Lower lobe of right lung (tissue), 2 donors: ENCODE results near the gene BABAM2. TPM values are rescaled to one million over a fixed set of nuclear protein-coding genes. Genes with fewer than 3 reads are reported as not detected.
A peak's percentile ranks its signal among the peaks of the same experiment; 100 is the strongest.

ENCODE experiments used
- ATAC-seq, 2 donors: fragments of 200-7000 bp; cut with Tn5 transposase; one replicate each; pipeline ENCODE4 v1.9.1; 2020 to 2022; ENCODE audit warnings: mild to moderate bottlenecking in 2 of 2, moderate library complexity in 2 of 2
- DNase-seq: peaks from one replicate; pipeline ENCODE4 v3.0.0-alpha.2; 2020
- H3K27ac ChIP-seq: fragments of 200-600 bp; one replicate; pipeline ENCODE4 v1.8.0; 2022
- H3K27me3 ChIP-seq: fragments of 200-600 bp; one replicate; pipeline ENCODE4 v1.8.0; 2022; ENCODE audit warnings: low read depth
- H3K36me3 ChIP-seq: fragments of 200-600 bp; one replicate; pipeline ENCODE4 v1.8.0; 2022; ENCODE audit warnings: mild to moderate bottlenecking
- H3K4me1 ChIP-seq: fragments of 200-600 bp; one replicate; pipeline ENCODE4 v1.8.0; 2022
- H3K4me3 ChIP-seq: fragments of 200-600 bp; one replicate; pipeline ENCODE4 v1.8.0; 2022; ENCODE audit warnings: mild to moderate bottlenecking
- H3K9me3 ChIP-seq: fragments of 200-600 bp; one replicate; pipeline ENCODE4 v1.8.0; 2022
- intact Hi-C: fragments of 100-400 bp; cut with DNase I; formaldehyde crosslinking; loops from one replicate; pipeline ENCODE4 v1.11.0; 2022
- total RNA-seq: library from RNA; stranded (reverse); fragmentation: NEBNext Ultra II Directional; extraction: Animal tissue kit (Norgen Biotek cat#: 25700); gene quantifications from one replicate; pipeline ENCODE4 v1.2.1, GENCODE V29; 2021
- TF ChIP-seq, protein P1 (sequence below): fragments of 200-600 bp; IDR thresholded peaks from one replicate; pipeline ENCODE4 v1.8.0; 2022; ENCODE audit warnings: antibody characterized with exemption, mild to moderate bottlenecking
- donor health status: DM: no; HTN: yes; CAD: no; lungs with severe emphysema.

Gene BABAM2
- total RNA-seq, 1 donor from 2014 or later, result 39.5 TPM

DNA sequence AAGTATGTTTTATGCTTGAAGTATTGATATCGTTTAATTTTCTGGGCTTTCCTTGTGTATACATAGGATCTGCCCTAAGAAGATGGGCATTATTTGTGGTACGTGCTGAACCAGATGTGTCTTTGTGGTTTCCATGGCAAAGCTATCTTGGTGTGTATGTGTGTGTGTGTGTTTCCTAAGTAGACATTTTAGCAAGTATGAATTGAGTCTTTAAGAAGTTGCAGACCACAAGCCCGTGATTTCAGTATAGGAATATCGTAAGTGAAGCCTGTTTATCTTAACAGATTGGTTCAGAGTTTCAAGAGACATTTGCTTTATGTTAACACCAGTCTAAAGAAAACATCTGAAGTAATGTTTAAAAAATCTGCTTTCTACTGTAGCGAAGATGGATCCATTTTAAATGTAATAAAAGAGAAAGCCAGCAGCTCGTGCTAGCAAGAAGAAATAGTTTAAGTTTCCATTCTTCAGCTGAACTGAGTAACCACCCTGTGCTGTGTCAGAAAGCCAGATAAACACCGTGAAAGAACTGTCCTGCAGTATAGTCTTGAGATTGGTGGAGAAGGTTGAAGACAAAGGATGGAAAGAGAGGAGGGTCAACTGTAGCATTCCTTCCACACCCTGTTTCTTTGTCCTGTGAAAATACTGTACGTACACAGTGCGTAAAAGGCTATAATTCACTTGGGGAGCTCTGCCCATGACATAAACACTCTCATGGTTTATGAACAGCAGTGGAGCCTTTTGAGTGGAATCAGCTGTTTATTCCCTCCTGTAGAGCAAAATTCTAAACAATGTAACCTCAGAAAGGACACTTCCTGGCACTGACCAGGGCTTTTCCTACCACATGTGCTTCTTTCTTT is 410.2 kb downstream of the BABAM2 start:
- Histone ChIP-seq H3K36me3 (no peaks in the 10 kb centered on the region), H3K27ac (no peak overlapping the region), H3K9me3 (peaks cover 8% of the 10 kb centered on the region), H3K4me3 (no peak overlapping the region), H3K4me1 (peaks cover 4% of the 10 kb centered on the region), H3K27me3 (no peaks in the 10 kb centered on the region)
- TF ChIP-seq, protein P1, sequence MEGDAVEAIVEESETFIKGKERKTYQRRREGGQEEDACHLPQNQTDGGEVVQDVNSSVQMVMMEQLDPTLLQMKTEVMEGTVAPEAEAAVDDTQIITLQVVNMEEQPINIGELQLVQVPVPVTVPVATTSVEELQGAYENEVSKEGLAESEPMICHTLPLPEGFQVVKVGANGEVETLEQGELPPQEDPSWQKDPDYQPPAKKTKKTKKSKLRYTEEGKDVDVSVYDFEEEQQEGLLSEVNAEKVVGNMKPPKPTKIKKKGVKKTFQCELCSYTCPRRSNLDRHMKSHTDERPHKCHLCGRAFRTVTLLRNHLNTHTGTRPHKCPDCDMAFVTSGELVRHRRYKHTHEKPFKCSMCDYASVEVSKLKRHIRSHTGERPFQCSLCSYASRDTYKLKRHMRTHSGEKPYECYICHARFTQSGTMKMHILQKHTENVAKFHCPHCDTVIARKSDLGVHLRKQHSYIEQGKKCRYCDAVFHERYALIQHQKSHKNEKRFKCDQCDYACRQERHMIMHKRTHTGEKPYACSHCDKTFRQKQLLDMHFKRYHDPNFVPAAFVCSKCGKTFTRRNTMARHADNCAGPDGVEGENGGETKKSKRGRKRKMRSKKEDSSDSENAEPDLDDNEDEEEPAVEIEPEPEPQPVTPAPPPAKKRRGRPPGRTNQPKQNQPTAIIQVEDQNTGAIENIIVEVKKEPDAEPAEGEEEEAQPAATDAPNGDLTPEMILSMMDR, result no peak
- DNase-seq, result no peak
- peak in 1 of 2 donors; percentile 32 for ATAC-seq
- intact Hi-C loops, result no loop called here

DNA sequence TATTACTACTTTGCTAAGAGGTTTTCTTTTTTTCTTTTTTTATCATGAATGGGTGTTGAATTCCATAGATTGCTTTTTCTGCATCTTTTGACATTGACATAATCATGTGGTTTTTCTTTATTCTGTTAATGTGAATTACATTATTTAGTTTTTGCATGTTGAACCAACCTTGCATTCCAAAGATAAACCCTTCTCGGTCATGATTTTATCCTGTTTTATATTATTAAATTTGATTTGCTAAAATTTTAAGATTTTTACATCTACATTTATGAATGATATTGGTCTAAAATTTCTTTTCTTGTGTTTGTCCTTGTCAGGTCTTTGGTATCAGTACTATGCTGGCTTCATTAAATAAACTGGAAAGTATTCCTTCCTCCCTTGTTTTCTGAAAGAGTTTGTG is 414.7 kb downstream of the BABAM2 start:
- TF ChIP-seq, protein P1, result no peak
- DNase-seq, result no peak
- ATAC-seq, result no peak
- H3K9me3 ChIP-seq, result peaks cover 8% of the 10 kb centered on the region
- no peaks in the 10 kb centered on the region for H3K27me3 ChIP-seq
- H3K4me1 ChIP-seq, result peaks cover 4% of the 10 kb centered on the region
- H3K27ac ChIP-seq, result no peak overlapping the region
- no peak overlapping the region for H3K4me3 ChIP-seq
- intact Hi-C loops, result no loop called here
- H3K36me3 ChIP-seq, result peaks cover 2% of the 10 kb centered on the region

DNA sequence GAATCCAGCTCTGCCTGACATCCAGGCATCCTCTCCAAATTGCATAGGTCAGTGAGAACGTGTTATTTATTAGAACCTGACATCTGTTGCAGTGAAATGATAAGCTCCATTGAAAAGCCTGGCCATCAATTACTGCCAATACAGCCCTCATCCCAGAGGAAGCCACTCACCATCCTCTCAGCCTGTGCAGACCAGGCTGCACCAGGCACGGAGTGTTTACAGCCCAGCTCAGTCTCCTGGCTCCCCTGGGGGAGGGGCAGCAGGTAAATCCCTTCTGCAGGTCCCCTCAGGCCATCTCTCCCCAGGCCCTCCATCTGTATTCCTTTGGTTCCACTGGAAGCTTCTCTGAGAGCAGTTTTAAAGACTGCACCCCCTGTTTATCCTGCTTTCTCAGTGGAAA is 419.6 kb downstream of the BABAM2 start:
- ATAC-seq (no peak), DNase-seq (no peak)
- no peak overlapping the region for H3K4me3 ChIP-seq
- H3K27me3 ChIP-seq, result no peaks in the 10 kb centered on the region
- H3K4me1 ChIP-seq, result no peaks in the 10 kb centered on the region
- no peak overlapping the region for H3K27ac ChIP-seq
- peaks cover 5% of the 10 kb centered on the region for H3K36me3 ChIP-seq
- peaks cover 5% of the 10 kb centered on the region for H3K9me3 ChIP-seq
- intact Hi-C loops, result no loop called here
- TF ChIP-seq, protein P1, result no peak

DNA sequence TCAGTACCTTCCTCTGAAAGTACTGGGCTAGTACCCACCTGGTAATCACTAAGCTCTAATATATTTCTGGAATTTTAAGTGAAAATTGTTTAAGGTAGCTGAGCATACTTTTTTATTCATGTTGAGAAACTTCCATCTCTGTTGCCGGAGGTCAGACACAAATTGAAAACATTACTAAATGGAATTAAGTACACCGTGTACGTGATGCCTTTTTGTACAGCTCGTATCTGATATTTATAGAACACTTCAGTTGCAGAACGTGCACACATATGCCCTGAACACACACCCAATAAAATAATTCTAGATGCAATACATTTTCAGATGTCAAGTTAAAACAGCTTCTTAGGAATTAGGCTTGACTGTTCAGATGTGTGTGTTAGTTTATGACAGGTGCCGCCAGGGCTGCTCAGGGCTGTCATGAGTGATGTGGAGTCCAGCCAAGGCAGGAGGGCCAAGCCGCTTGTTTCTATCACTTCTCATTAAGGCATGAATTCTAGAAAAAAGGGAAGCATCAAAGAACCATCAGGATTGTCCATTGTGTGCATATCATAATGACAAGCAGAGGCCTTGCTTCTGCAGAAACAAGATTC is 421.2 kb downstream of the BABAM2 start:
- Histone ChIP-seq H3K36me3 (peaks cover 5% of the 10 kb centered on the region), H3K4me3 (no peak overlapping the region), H3K27ac (no peak overlapping the region), H3K27me3 (no peaks in the 10 kb centered on the region), H3K9me3 (no peaks in the 10 kb centered on the region), H3K4me1 (no peaks in the 10 kb centered on the region)
- intact Hi-C loops, result no loop called here
- ATAC-seq (no peak), DNase-seq (no peak)
- TF ChIP-seq, protein P1, result no peak

DNA sequence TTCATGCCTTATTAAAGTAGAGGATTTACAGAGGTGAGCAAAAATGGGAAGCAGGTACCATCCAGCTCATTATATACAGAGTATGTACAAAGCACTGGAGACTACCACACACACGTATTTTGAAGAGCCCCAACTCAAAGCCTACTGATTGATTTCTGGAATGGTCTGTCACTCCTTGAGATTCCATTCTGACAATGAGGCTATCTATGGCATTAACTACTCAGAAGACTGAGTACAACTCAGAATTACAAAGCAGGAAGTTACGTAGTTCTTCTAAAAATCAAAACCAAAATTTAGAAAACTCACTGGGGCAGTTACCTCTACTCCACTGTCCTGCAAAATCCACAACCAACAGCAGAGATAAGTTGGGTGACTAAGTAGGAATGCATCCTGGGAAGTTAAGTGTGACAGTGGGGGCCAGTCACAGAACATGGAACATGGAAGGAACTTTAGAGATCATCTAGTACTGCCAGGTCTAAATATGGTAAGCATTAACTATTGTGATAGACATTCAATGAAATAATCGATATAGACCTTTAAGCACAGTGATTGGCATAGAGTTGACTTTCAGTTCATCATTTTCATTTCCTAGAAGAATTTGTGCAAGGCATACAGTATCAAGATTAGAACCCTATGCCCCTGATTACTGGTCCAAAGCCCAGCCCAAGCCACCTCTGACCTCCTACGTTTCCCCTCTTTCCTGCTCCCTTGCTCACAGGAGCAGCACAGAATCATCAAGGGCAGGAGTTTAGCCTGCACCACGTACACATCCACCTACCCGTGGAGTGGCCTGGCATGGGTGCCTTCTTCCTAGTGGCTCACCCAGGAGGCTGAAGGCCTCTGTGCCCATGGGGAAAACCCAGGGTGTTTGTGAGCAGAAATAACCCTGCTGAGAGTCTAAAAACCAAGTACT is 422.0 kb downstream of the BABAM2 start:
- H3K4me3 ChIP-seq, result no peak overlapping the region
- H3K9me3 ChIP-seq, result no peaks in the 10 kb centered on the region
- no peak overlapping the region for H3K27ac ChIP-seq
- no peaks in the 10 kb centered on the region for H3K27me3 ChIP-seq
- TF ChIP-seq, protein P1, result no peak
- ATAC-seq (no peak), DNase-seq (no peak)
- H3K4me1 ChIP-seq, result no peaks in the 10 kb centered on the region
- H3K36me3 ChIP-seq, result peaks cover 5% of the 10 kb centered on the region
- intact Hi-C loops, result no loop called here
